Adrenal gland (tissue), 12 donors: Measurements from ENCODE around the gene RECK. TPM values are rescaled to one million over a fixed set of nuclear protein-coding genes. Genes with fewer than 3 reads are reported as not detected.

Experiments used
- DNase-seq, 7 donors: peaks; one replicate each; pipeline ENCODE4 v3.0.0-alpha.2; 2019 to 2020
- H3K27ac ChIP-seq, 5 donors: fragments of 200-600 bp; sonication (generic) in 4 of 5; 1 replicate in 3 of 5; 2 replicates in 2 of 5; pipeline versions ENCODE4 v1.5.1 to v1.8.0; 2016 to 2020; ENCODE audit warnings: mild to moderate bottlenecking in 1 of 5
- H3K27me3 ChIP-seq: fragments of 200-600 bp; 2 replicates; pipeline ENCODE4 v1.8.0; 2021
- H3K36me3 ChIP-seq, 2 donors: fragments of 200-600 bp; replicated peaks in 1 of 2; 1 replicate in 1 of 2; 2 replicates in 1 of 2; pipeline versions ENCODE4 v1.5.1 to v1.8.0; 2018 to 2022
- H3K4me1 ChIP-seq, 2 donors: fragments of 200-600 bp; replicated peaks in 1 of 2; 1 replicate in 1 of 2; 2 replicates in 1 of 2; pipeline versions ENCODE4 v1.5.1 to v1.8.0; 2018 to 2021
- H3K4me3 ChIP-seq, 4 donors: fragments of 200-600 bp; sonication (generic) in 3 of 4; one replicate each; pipeline ENCODE4 v1.5.1; 2016 to 2018
- H3K9me3 ChIP-seq, 3 donors: fragments of 200-600 bp; sonication (generic) in 1 of 3; replicated peaks in 1 of 3; 1 replicate in 2 of 3; 2 replicates in 1 of 3; pipeline versions ENCODE4 v1.5.1 to v1.8.0; 2016 to 2021
- POLR2A ChIP-seq, 2 donors: fragments of 450-650 bp; IDR thresholded peaks; one replicate each; pipeline ENCODE4 v1.6.1; 2017; ENCODE audit warnings: antibody characterized with exemption in 2 of 2, mild to moderate bottlenecking in 2 of 2, moderate library complexity in 1 of 2
- WGBS, 4 donors: extraction: QIAGEN DNeasy Blood & Tissue Kit in 2 of 4; methylation state at CpG; one replicate each; pipeline versions ENCODE4 v1.1.5 to v1.1.7; 2013 to 2017; 5-methylcytosine and 5-hydroxymethylcytosine counted together
- intact Hi-C, 2 donors: fragments of 100-400 bp; cut with DNase I; formaldehyde crosslinking; loops; one replicate each; pipeline versions ENCODE4 v1.14.1 to v1.15.0; 2022 to 2023
- polyA plus RNA-seq, 3 donors: library from polyadenylated mRNA; stranded (reverse); fragments of 200-250 nt in 2 of 3; fragments of 350-450 nt in 1 of 3; fragmentation: Illumina TruSeq in 1 of 3; extraction: RNeasy Lipid Tissue Mini Kit (QIAGEN cat#74804) in 1 of 3; gene quantifications; one replicate each; pipeline ENCODE4 v1.2.3, GENCODE V29; 2013 to 2014
- total RNA-seq, 9 donors: library from RNA; depleted of rRNA in 4 of 9; stranded (reverse); fragments of >200 nt in 4 of 9; fragments of 120-200 nt in 1 of 9; fragmentation: NEBNext Ultra II Directional in 1 of 9; extraction: Animal tissue kit (Norgen Biotek cat#: 25700) in 1 of 9; gene quantifications; one replicate each; pipeline versions ENCODE4 v1.1.0 to v1.2.4, GENCODE V29; 2013 to 2023
- TF ChIP-seq, protein P1 (sequence below), 6 experiments: fragments of 450-650 bp in 4 of 6; fragments of 200-600 bp in 2 of 6; sonication (generic) in 1 of 6; IDR thresholded peaks; 1 replicate in 5 of 6; 2 replicates in 1 of 6; pipeline versions ENCODE4 v1.5.1 to v1.8.0; 2016 to 2021; ENCODE audit warnings: antibody characterized with exemption in 6 of 6, mild to moderate bottlenecking in 2 of 6, moderate library complexity in 1 of 6
- donor health status: healthy with polysubstance abuse.
- donor health status: Bipolar disorder and iron deficiency.
- donor health status: DM: yes; HTN: yes; CAD: no.
- donor health status: DM: no; HTN: no; CAD: no.
- donor health status: DM: no; HTN: no; CAD: no.
- donor health status: DM: yes; HTN: yes; CAD: no.

The RECK gene
- total and polyA plus RNA-seq, 12 donors, result 4.1 to 15.8 (median 9.6) TPM

DNA sequence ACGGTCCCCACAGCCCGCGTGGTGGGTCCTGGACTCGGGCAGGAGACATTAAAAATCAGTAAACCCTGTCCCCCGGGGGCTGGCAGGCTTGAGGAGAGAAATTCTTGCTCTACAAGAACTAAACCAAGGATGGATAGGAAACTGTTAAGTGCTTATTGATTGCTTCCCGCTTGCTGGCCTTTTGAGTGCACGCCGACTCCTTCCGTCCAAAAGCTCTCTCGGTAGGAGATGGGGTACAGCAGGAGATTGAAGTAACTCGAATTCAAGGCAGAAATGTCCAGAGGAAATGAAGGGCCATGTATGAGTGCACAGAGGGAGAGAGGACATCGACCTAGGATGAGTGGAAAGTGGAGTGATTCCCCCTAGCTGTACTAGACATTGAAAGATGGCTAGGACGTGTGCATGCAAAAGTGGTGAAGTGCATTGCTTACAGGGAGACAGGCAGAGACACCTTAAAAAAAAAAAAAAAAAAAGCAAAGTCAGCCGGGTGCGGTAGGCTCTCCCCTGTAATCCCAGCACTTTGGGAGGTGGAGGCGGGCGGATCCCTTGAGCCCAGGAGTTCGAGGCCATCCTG, 923 bp downstream of the RECK start:
- peak overlapping the region in 3 of 4 donors; percentile 73 to 87 (median 73) for H3K4me3 ChIP-seq
- 13 to 20% (median 18%) methylated on average over 15 to 18 of the region's 18 CpGs for WGBS, 4 donors
- H3K27ac ChIP-seq, result peak overlapping the region in 3 of 5 donors; percentile 61 to 81 (median 69)
- TF ChIP-seq, protein P1, sequence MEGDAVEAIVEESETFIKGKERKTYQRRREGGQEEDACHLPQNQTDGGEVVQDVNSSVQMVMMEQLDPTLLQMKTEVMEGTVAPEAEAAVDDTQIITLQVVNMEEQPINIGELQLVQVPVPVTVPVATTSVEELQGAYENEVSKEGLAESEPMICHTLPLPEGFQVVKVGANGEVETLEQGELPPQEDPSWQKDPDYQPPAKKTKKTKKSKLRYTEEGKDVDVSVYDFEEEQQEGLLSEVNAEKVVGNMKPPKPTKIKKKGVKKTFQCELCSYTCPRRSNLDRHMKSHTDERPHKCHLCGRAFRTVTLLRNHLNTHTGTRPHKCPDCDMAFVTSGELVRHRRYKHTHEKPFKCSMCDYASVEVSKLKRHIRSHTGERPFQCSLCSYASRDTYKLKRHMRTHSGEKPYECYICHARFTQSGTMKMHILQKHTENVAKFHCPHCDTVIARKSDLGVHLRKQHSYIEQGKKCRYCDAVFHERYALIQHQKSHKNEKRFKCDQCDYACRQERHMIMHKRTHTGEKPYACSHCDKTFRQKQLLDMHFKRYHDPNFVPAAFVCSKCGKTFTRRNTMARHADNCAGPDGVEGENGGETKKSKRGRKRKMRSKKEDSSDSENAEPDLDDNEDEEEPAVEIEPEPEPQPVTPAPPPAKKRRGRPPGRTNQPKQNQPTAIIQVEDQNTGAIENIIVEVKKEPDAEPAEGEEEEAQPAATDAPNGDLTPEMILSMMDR (IDR thresholded peaks at IDR 0.05), result no peak
- no peak for TF ChIP-seq POLR2A (IDR thresholded peaks at IDR 0.05)
- peaks cover 0 to 40% of the 10 kb centered on the region in 2 donors for H3K4me1 ChIP-seq
- DNase-seq, result no peak
- no peaks in the 10 kb centered on the region for H3K27me3 ChIP-seq
- no peaks in the 10 kb centered on the region for H3K9me3 ChIP-seq
- H3K36me3 ChIP-seq, result no peaks in the 10 kb centered on the region
- intact Hi-C loops, result no loop called here

DNA sequence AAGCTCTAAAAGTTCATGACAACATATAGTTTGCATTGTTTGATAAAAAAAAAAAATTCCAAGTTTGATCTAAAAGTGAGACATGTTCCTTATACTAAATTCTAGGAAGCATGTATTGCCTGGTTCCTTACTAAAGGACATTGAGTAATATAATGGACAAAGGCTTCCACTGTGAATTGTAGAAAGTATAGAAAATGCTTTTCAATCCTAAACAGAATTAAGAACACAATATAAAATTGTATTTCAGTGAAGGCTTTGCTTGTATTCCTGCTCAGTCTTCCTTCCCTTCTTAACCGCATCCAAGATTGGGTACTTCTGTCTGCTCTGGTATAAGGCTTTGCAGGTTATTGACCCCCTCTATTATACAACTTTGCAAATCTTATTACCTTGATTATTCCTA, 2.4 kb downstream of the RECK start:
- 94 to 100% (median 96%) methylated on average over 1 of the region's 1 CpG for WGBS, 4 donors
- Histone ChIP-seq H3K4me1 (peaks cover 0 to 40% of the 10 kb centered on the region in 2 donors), H3K27me3 (no peaks in the 10 kb centered on the region), H3K36me3 (no peaks in the 10 kb centered on the region), H3K27ac (no peak overlapping the region), H3K4me3 (no peak overlapping the region), H3K9me3 (no peaks in the 10 kb centered on the region)
- TF ChIP-seq POLR2A (IDR thresholded peaks at IDR 0.05), result no peak
- TF ChIP-seq, protein P1 (IDR thresholded peaks at IDR 0.05), result no peak
- intact Hi-C loops, result no loop called here
- DNase-seq, result no peak

DNA sequence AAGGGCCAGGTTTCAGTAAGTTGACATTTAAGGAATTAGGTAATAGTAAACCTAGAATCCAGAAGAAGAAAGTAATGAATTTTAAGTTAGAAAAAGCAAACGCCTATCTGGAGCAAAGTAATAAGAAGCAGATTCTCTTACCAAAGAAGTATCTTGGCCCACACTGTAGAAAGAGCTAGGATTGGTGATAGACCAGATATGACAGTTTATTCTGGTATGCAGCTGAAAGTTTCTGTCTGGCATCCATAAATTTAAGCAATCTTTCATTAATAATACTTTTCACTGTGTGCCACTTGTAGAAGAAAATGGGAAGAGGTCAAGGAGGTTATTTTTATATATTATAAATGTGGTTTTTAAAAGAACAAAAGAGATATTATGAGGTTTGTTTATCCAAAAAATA, 3.0 kb downstream of the RECK start:
- intact Hi-C loops, result no loop called here
- Histone ChIP-seq H3K4me1 (peaks cover 0 to 44% of the 10 kb centered on the region in 2 donors), H3K27me3 (no peaks in the 10 kb centered on the region), H3K27ac (no peak overlapping the region), H3K36me3 (no peaks in the 10 kb centered on the region), H3K4me3 (no peak overlapping the region), H3K9me3 (no peaks in the 10 kb centered on the region)
- TF ChIP-seq, protein P1 (IDR thresholded peaks at IDR 0.05), result no peak
- no peak for TF ChIP-seq POLR2A (IDR thresholded peaks at IDR 0.05)
- 72 to 95% (median 78%) methylated on average over 1 of the region's 1 CpG for WGBS, 4 donors
- DNase-seq, result no peak

DNA sequence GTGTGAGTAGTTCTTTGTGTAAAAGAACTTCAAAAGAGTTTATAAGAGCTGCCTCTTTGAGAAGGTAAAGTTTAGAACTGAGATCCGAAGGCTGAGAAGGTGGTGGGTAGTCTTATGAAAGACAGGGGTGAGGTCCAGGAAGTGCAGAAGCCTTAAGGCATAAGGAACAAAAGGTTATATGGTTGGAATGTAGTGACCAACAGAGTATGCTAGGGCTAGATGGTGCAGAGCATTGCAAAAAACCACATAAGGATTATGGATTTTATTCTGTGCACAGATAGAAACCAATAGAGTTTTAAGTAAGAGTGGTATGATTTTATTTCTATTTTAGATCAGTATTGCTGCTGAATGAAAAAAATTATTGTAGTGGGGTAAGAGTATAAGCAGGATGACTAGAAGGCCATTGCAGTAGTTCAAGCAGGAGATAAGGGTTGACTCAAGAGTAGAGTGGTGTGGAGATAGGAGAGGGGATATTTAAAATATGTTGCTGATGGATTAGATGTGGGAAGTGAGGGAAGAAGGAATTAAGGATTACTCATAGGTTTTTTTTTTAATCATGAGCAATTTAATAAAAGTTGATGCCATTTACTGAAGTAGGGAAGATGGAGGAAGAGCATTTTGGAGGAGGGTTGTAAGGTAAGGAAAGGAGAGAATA, 3.7 kb downstream of the RECK start:
- Histone ChIP-seq H3K4me3 (no peak overlapping the region), H3K4me1 (peaks cover 0 to 48% of the 10 kb centered on the region in 2 donors), H3K36me3 (no peaks in the 10 kb centered on the region), H3K27me3 (no peaks in the 10 kb centered on the region), H3K27ac (no peak overlapping the region), H3K9me3 (no peaks in the 10 kb centered on the region)
- WGBS, 4 donors, result 70 to 87% (median 83%) methylated on average over 1 of the region's 1 CpG
- no peak for DNase-seq
- intact Hi-C loops, result no loop called here
- no peak for TF ChIP-seq POLR2A (IDR thresholded peaks at IDR 0.05)
- TF ChIP-seq, protein P1 (IDR thresholded peaks at IDR 0.05), result no peak
